CD4-positive, alpha-beta T cell (primary cell): Measurements from ENCODE around the gene UPK1B. TPM values are rescaled to one million over a fixed set of nuclear protein-coding genes. Genes with fewer than 3 reads are reported as not detected.

Experiments
- ATAC-seq: fragments of 200-7000 bp; cut with Tn5 transposase; one replicate; pipeline ENCODE4 v1.10.0; 2022; ENCODE audit warnings: mild to moderate bottlenecking; ENCODE audit not compliant: poor library complexity
- CTCF ChIA-PET: fragments of 350-600 bp; sonication (Branson Sonifier 250); formaldehyde crosslinking; loops from one replicate; lab custom pipeline; 2021; ENCODE audit warnings: antibody characterized with exemption, inconsistent platforms; lab: Charles Lee
- POLR2A ChIA-PET: fragments of 350-600 bp; sonication (Branson Sonifier 250); formaldehyde crosslinking; loops from one replicate; lab custom pipeline; 2021; ENCODE audit warnings: antibody characterized with exemption, inconsistent platforms; lab: Charles Lee
- DNase-seq, 14 experiments: peaks; one replicate each; pipeline ENCODE4 v3.0.0-alpha.2; 2013 to 2020; ENCODE audit warnings: mixed read lengths in 2 of 14
- H3K27ac ChIP-seq, 2 donors: one replicate each; pipeline versions ENCODE4 v1.5.1 to v1.7.0; 2013; ENCODE audit warnings: low read length in 2 of 2, low read depth in 1 of 2, mild to moderate bottlenecking in 1 of 2
- H3K27me3 ChIP-seq, 2 experiments: 1 replicate in 1 of 2; 2 replicates in 1 of 2; pipeline versions ENCODE4 v1.6.1 to v1.7.0; 2013; ENCODE audit warnings: low read length in 2 of 2, control low read depth in 1 of 2, mild to moderate bottlenecking in 1 of 2, moderate library complexity in 1 of 2; ENCODE audit not compliant: insufficient read depth in 2 of 2, control insufficient read depth in 1 of 2
- H3K36me3 ChIP-seq: one replicate; pipeline ENCODE4 v1.6.1; 2013; ENCODE audit warnings: low read length, control low read depth; ENCODE audit not compliant: insufficient read depth
- H3K4me1 ChIP-seq: one replicate; pipeline ENCODE4 v1.6.1; 2013; ENCODE audit warnings: low read length, control low read depth; ENCODE audit not compliant: insufficient read depth
- H3K4me3 ChIP-seq: one replicate; pipeline ENCODE4 v1.5.1; 2013; ENCODE audit warnings: mild to moderate bottlenecking, low read length, moderate library complexity
- H3K9me3 ChIP-seq, 2 experiments: 1 replicate in 1 of 2; 2 replicates in 1 of 2; pipeline versions ENCODE4 v1.6.1 to v1.7.0; 2013; ENCODE audit warnings: low read length in 2 of 2, mild to moderate bottlenecking in 2 of 2, control low read depth in 1 of 2, moderate library complexity in 1 of 2; ENCODE audit not compliant: control insufficient read depth in 1 of 2, insufficient read depth in 1 of 2
- H3K27ac Mint-ChIP-seq: one replicate; pipeline ENCODE4 v1.8.0; 2020; ENCODE audit warnings: mixed read lengths
- H3K27me3 Mint-ChIP-seq: one replicate; pipeline ENCODE4 v1.8.0; 2021; ENCODE audit warnings: mixed read lengths
- H3K36me3 Mint-ChIP-seq: one replicate; pipeline ENCODE4 v1.8.0; 2021; ENCODE audit warnings: low read depth, mixed read lengths
- H3K4me1 Mint-ChIP-seq: one replicate; pipeline ENCODE4 v1.8.0; 2021; ENCODE audit warnings: low read depth, mixed read lengths
- H3K4me3 Mint-ChIP-seq: one replicate; pipeline ENCODE4 v1.8.0; 2020; ENCODE audit warnings: mild to moderate bottlenecking, mixed read lengths
- H3K9me3 Mint-ChIP-seq: one replicate; pipeline ENCODE4 v1.8.0; 2020; ENCODE audit warnings: mixed read lengths
- CTCF ChIP-seq: fragments of 200-600 bp; IDR thresholded peaks from one replicate; pipeline ENCODE4 v1.8.0; 2022; ENCODE audit warnings: antibody characterized with exemption, mild to moderate bottlenecking
- intact Hi-C, 2 experiments: fragments of 100-400 bp; cut with DNase I in 1 of 2; cut with micrococcal nuclease in 1 of 2; formaldehyde crosslinking; loops; one replicate each; pipeline versions ENCODE4 v1.15.1 to v1.9.0; 2023 to 2025; cut with DNase I, micrococcal nuclease
- total RNA-seq, 174 experiments: library from RNA in 2 of 174; stranded (reverse) in 2 of 174; gene quantifications; one replicate each; pipeline ENCODE4 v1.2.3 and lab custom pipeline; 2021 to 2026

The UPK1B gene
- total RNA-seq, 2 experiments from 2014 or later: not detected

DNA sequence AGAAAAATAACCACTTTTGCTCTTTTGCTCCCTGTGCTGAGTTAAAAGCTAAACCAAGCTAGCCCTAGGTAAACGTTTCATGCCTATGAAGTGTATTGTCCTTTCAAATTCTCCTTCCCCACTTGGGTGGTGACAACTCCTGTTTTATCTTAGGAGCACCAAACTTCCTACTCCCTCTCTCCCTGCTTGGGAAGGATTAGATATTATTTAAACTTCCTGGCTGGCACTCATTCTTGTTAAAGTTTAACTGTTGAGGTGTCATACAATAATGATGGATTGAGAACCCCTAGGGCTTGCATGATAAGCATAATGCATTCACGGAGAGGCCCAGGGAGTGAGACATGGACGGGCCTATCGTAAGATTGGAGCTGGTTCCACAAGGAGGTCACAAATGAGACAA is 37.8 kb downstream of the UPK1B start:
- no peaks in the 10 kb centered on the region for H3K9me3 Mint-ChIP-seq
- Histone ChIP-seq H3K4me3 (no peak overlapping the region), H3K4me1 (peaks cover 21% of the 10 kb centered on the region), H3K27me3 (no peaks in the 10 kb centered on the region), H3K27ac (no peak overlapping the region), H3K9me3 (no peaks in the 10 kb centered on the region), H3K36me3 (peaks cover 73% of the 10 kb centered on the region)
- intact Hi-C loops: no loop called here
- CTCF ChIA-PET: interaction anchor here (0.7 kb wide), 1 partner anchor 30 kb away, joined by 3 read pairs; no protein-coding TSS in a partner anchor
- no peak for ATAC-seq
- POLR2A ChIA-PET: interaction anchor here (0.5 to 0.9 kb wide), 3 partner anchors 25 to 69 kb away, joined by 3 to 4 read pairs (median 3); partner anchors contain the start of gene B4GALT4
- DNase-seq: no peak
- peaks cover 70% of the 10 kb centered on the region for H3K4me1 Mint-ChIP-seq
- no peak for TF ChIP-seq CTCF
- H3K27me3 Mint-ChIP-seq: no peaks in the 10 kb centered on the region
- H3K4me3 Mint-ChIP-seq: no peak overlapping the region
- peak overlapping the region; percentile 3 for H3K27ac Mint-ChIP-seq
- peaks cover 83% of the 10 kb centered on the region for H3K36me3 Mint-ChIP-seq

GRCh38 chr3:119211803-119212202 is 38.4 kb downstream of the UPK1B start:
- H3K4me3 ChIP-seq: no peak overlapping the region
- peak overlapping the region; percentile 54 for H3K27ac Mint-ChIP-seq
- no peak overlapping the region for H3K4me3 Mint-ChIP-seq
- ATAC-seq (no peak), DNase-seq (no peak)
- ChIA-PET POLR2A (interaction anchor here (0.6 kb wide), 1 partner anchor 70 kb away, joined by 3 read pairs; no protein-coding TSS in a partner anchor), CTCF (no interaction called here)
- H3K9me3 ChIP-seq: no peaks in the 10 kb centered on the region
- H3K4me1 ChIP-seq: peaks cover 15% of the 10 kb centered on the region
- H3K36me3 ChIP-seq: peaks cover 78% of the 10 kb centered on the region
- intact Hi-C loops: no loop called here
- no peaks in the 10 kb centered on the region for H3K27me3 Mint-ChIP-seq
- H3K27me3 ChIP-seq: no peaks in the 10 kb centered on the region
- H3K36me3 Mint-ChIP-seq: peaks cover 90% of the 10 kb centered on the region
- H3K4me1 Mint-ChIP-seq: peaks cover 64% of the 10 kb centered on the region
- no peaks in the 10 kb centered on the region for H3K9me3 Mint-ChIP-seq
- no peak overlapping the region for H3K27ac ChIP-seq
- TF ChIP-seq CTCF: no peak

- intact Hi-C loops: loop anchor here in 1 of 2 experiments (1.0 to 5.0 kb wide), 2 partner anchors 22 to 133 kb away; no protein-coding TSS in a partner anchor
- H3K4me3 ChIP-seq: no peak overlapping the region
- Mint-ChIP-seq H3K9me3 (no peaks in the 10 kb centered on the region), H3K27ac (peak overlapping the region; percentile 93), H3K27me3 (no peaks in the 10 kb centered on the region), H3K4me1 (peaks cover 68% of the 10 kb centered on the region), H3K36me3 (peaks cover 92% of the 10 kb centered on the region), H3K4me3 (peak overlapping the region; percentile 71)
- ATAC-seq (peak; percentile 99), DNase-seq (peak in 9 of 14 experiments; percentile 14 to 71 (median 37))
- no peaks in the 10 kb centered on the region for H3K9me3 ChIP-seq
- H3K27ac ChIP-seq: peak overlapping the region; percentile 41 to 44
- H3K4me1 ChIP-seq: peaks cover 26% of the 10 kb centered on the region
- peaks cover 87% of the 10 kb centered on the region for H3K36me3 ChIP-seq
- CTCF ChIA-PET: interaction anchor here (0.7 to 1.9 kb wide), 3 partner anchors 18 to 133 kb away, joined by 3 to 6 read pairs (median 4); no protein-coding TSS in a partner anchor
- H3K27me3 ChIP-seq: no peaks in the 10 kb centered on the region
- POLR2A ChIA-PET: interaction anchor here (0.7 to 3.4 kb wide), 9 partner anchors 14 to 280 kb away, joined by 3 to 29 read pairs (median 7); partner anchors contain the start of genes ARHGAP31, B4GALT4 and TMEM39A
- TF ChIP-seq CTCF: no peak
Measured at GRCh38 chr3:119219069-119219468, 45.7 kb downstream of the UPK1B start.
